HUES6 (cell line): Measurements from ENCODE around the gene TCF20.

Experiments
- H3K27ac ChIP-seq: 2 replicates; pipeline ENCODE4 v1.7.0; 2013; ENCODE audit warnings: low read depth, mild to moderate bottlenecking, low read length, inconsistent platforms
- H3K27me3 ChIP-seq: 2 replicates; pipeline ENCODE4 v1.6.1; 2013; ENCODE audit warnings: low read length; ENCODE audit not compliant: control insufficient read depth, insufficient read depth
- H3K36me3 ChIP-seq: 2 replicates; pipeline ENCODE4 v1.6.1; 2013; ENCODE audit warnings: low read length; ENCODE audit not compliant: control insufficient read depth, insufficient read depth
- H3K4me1 ChIP-seq: 2 replicates; pipeline ENCODE4 v1.6.1; 2013; ENCODE audit warnings: low read length; ENCODE audit not compliant: control insufficient read depth, insufficient read depth
- H3K4me3 ChIP-seq: 2 replicates; pipeline ENCODE4 v1.5.1; 2013; ENCODE audit warnings: low read depth, low read length
- H3K9ac ChIP-seq: one replicate; pipeline ENCODE4 v1.6.1; 2013; ENCODE audit warnings: mild to moderate bottlenecking, low read length
- H3K9me3 ChIP-seq: 2 replicates; pipeline ENCODE4 v1.6.1; 2013; ENCODE audit warnings: low read depth, low read length; ENCODE audit not compliant: control insufficient read depth, insufficient read depth

Gene TCF20

DNA sequence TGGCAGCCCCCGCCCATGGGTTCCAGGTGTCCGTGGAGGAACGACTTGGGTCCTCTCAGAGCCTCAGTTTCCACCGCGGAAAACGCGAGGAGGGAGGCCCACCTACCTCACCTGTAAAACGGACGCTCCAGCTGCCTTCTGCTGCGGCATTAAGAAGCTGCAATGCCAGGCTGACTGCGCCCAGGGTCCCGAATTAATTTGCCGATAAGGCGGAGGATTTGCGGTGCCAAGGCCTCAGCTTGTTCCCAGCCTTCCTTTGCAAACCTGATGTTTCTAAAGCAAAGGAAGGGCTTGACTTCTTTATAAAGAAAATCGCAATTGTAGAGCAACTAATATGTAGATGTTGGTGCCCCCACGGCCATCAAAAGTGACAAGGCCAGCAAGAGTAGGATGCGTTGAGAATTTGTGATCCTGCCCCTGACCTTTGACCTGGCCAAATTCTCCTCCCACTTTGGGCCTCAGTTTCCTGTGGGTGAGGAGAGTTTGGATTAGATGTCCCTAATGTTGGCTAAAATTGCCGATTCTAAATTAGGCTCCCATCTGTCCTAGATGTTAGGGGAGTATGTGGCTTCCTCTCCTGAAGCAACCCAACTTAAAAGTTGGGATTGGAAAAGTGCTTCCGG is 849 bp upstream of the TCF20 start:
- Histone ChIP-seq H3K4me3 (peak overlapping the region; percentile 52; the same call in 1 of the 2 replicates), H3K27me3 (no peaks in the 10 kb centered on the region), H3K36me3 (no peaks in the 10 kb centered on the region), H3K4me1 (peaks cover 40% of the 10 kb centered on the region), H3K9ac (no peak overlapping the region), H3K27ac (no peak overlapping the region), H3K9me3 (no peaks in the 10 kb centered on the region)

DNA sequence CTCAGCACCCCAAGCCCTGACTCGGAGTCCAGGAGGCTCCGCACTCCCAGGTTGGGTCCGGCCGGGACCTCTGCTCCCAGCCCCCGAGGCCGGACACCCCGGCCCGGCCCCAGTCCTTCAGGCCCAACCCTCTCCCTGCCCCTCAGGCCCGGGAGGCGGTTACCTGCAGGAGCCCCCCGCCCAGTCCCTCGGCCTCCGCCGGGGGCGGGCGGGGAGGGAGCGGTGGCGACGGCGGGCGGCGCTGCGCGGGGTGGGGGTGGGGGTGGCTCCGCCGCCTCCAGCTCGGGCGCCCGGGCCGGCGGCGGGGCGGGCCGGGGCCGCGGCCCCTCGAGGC is 310 bp downstream of the TCF20 start:
- Histone ChIP-seq H3K4me3 (peak overlapping the region; percentile 78), H3K4me1 (peaks cover 28% of the 10 kb centered on the region), H3K9ac (peak overlapping the region; percentile 63), H3K27ac (peak overlapping the region; percentile 92), H3K9me3 (no peaks in the 10 kb centered on the region), H3K36me3 (no peaks in the 10 kb centered on the region), H3K27me3 (no peaks in the 10 kb centered on the region)

DNA sequence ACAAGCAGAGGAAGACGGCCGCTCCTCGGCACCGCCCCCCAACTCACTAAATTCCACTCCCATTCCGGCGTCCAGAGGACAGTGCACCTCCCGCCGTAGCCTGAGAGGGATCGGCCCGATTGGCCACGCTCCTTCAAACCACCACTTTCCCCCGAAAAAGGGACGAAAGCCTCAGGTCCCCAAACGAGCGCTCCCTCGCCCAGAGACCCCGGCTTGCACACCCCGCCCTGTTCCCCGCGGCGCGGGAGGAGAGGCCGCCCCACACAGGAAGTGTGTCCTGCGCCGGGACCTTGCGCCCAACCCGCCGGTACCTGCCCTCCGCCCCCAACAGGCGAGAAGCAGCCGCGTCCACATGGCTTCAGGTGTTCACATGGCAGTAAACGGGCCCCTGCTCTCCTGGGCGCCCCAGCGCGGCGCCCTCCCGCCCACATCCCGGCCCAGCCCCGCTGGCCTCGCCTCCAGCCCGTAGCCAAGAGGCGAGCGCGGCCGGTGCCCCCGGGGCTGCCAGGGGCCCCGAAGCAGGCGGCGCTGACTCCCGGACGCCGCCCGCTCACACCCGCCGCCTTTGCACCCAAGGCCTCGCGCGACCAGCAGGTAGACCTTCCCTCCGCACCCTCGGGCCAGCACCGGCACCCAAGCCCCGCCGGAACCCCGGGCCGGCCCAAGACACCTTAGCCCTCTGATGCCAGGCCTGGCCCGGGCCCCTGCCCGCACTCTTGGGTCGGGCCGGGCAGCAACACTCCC is 849 bp downstream of the TCF20 start:
- H3K4me3 ChIP-seq, result peak overlapping the region; percentile 78
- H3K9ac ChIP-seq, result peak overlapping the region; percentile 63
- H3K9me3 ChIP-seq, result no peaks in the 10 kb centered on the region
- H3K4me1 ChIP-seq, result peaks cover 29% of the 10 kb centered on the region
- H3K27me3 ChIP-seq, result no peaks in the 10 kb centered on the region
- peak overlapping the region; percentile 92 for H3K27ac ChIP-seq
- H3K36me3 ChIP-seq, result no peaks in the 10 kb centered on the region

DNA sequence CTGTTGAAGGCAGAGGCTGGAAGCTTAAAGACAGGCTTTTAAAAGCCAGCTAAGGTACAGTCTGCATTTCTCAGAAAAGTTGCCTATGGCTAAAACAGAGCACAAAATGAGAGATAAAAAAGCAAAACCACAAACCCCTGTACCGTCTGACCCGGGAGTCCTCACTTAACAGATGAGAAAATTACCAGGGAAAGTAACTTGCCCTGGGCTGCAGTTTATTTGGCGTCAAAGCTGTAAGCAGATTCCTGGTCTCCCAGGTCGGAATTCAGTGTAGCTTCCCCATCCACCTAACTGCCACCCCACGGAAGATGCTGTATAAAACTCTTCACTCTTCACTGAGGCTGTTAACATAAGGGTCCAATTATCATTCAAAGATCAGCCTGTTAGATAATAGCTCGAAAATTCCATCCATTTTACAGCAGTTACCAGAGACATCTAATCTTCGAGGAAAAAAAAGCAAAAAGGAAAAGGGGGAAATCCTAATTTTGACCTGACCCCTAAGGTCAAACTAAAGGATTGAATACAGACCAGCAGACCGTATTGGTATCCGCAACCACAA is 1.5 kb downstream of the TCF20 start:
- Histone ChIP-seq H3K27ac (no peak overlapping the region), H3K9me3 (no peaks in the 10 kb centered on the region), H3K36me3 (no peaks in the 10 kb centered on the region), H3K4me1 (peaks cover 26% of the 10 kb centered on the region), H3K4me3 (peak overlapping the region; percentile 78), H3K9ac (peak overlapping the region; percentile 63), H3K27me3 (no peaks in the 10 kb centered on the region)

DNA sequence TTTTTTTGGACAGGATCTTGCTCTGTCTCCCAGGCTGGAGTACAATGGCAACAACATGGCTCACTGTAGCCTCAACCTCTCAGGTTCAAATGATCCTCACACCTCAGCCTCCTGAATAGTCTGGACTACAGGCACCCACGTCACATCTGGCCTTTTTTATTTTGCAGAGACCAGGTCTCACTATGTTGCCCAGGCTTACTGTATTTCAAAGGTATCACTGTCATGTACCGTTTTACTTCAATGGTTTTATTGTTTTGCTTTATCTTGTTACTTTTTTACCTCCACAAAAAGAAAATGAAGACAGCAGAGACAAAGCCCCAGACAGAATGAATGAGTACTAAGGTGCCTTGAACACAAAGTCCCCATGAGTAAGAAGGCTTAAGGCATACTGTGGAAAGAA is 5.1 kb downstream of the TCF20 start:
- Histone ChIP-seq H3K9ac (no peak overlapping the region), H3K27me3 (peaks cover 11% of the 10 kb centered on the region; the same call in 1 of the 2 replicates), H3K4me1 (peaks cover 19% of the 10 kb centered on the region), H3K27ac (no peak overlapping the region), H3K4me3 (no peak overlapping the region), H3K9me3 (no peaks in the 10 kb centered on the region), H3K36me3 (no peaks in the 10 kb centered on the region)

DNA sequence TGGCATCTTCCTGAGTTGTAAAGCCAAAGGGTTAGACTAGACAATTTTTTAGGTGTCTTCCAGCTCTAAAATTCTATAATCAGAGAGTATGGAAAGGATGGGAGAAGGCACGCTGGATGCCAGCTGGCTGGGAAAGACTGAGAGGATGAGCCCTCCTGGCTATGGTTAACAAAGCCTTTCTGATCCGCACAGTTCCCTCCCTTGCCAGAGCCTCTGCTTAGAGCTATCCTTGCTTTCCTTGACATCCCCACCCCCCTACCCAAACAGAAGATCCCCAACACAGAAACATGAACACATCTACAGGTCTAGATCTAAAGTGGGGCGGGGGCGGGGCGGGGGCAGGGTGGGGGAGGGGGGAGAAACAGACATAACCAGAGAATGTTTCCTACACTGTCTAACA is 6.5 kb downstream of the TCF20 start:
- peaks cover 24% of the 10 kb centered on the region for H3K4me1 ChIP-seq
- H3K36me3 ChIP-seq, result no peaks in the 10 kb centered on the region
- peaks cover 20% of the 10 kb centered on the region; the same call in 1 of the 2 replicates for H3K27me3 ChIP-seq
- no peak overlapping the region for H3K4me3 ChIP-seq
- H3K9me3 ChIP-seq, result no peaks in the 10 kb centered on the region
- H3K9ac ChIP-seq, result no peak overlapping the region
- no peak overlapping the region for H3K27ac ChIP-seq

DNA sequence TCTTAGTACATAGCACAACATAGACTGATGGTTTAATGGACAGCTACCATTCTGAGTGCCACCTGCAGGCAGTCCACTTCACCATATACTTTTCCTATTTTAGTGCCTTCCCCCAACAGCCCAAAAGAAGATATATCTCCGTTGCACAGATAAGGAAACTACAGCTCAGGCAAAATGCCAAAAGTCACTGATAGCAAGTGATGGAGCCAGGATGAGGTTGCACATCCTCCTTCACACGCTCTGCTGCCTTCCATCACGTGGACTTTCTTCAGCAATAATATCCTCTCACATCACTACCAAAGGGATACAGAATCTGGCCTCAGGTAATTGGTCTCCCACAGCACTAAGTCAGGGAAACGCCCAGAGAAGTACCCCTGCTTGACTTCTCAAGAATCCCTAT is 7.5 kb downstream of the TCF20 start:
- Histone ChIP-seq H3K4me1 (peaks cover 21% of the 10 kb centered on the region), H3K36me3 (no peaks in the 10 kb centered on the region), H3K9ac (no peak overlapping the region), H3K27ac (no peak overlapping the region), H3K4me3 (no peak overlapping the region), H3K27me3 (peaks cover 23% of the 10 kb centered on the region; the same call in 1 of the 2 replicates), H3K9me3 (no peaks in the 10 kb centered on the region)

DNA sequence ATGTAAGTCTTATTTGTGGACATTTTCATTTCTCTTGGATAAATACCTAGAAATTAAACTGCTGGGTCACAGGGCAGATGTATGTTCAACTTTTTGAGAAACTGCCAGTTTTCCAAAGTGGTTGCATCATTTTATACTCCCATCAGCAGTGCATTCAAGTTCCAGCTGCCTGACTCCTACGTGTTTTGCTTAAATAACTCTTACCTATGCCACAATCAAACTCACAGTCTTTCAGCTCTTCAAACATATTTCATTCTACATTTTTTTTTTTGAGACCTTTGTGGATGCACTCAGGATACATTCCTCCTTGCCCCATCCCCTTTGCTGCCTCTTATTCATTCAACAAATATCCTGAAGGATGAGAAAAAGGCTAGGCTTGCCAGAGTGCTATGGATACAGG is 9.2 kb downstream of the TCF20 start:
- Histone ChIP-seq H3K4me1 (peaks cover 21% of the 10 kb centered on the region), H3K27me3 (peaks cover 23% of the 10 kb centered on the region; the same call in 1 of the 2 replicates), H3K27ac (no peak overlapping the region), H3K4me3 (no peak overlapping the region), H3K36me3 (no peaks in the 10 kb centered on the region), H3K9me3 (no peaks in the 10 kb centered on the region), H3K9ac (no peak overlapping the region)

DNA sequence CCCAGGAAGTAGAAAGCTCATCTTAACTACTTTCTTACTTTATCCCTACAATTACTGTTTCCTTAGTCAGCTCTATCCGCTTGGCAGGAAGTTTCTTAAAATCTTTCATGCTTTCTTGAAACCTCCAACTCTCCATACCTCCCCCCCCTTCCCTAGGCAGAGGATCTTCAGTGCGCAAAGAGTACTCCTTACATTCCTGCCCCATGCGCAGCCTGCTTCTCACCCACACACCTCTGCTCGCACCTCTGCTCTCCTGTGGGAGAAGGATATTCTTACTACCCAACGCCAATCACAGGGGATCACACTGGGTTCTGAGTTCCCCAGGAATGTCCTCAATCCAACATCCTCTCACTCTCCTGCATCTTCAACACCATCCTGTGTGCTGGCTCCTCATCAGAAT is 12.3 kb downstream of the TCF20 start:
- H3K9me3 ChIP-seq, result no peaks in the 10 kb centered on the region
- H3K4me3 ChIP-seq, result no peak overlapping the region
- H3K27me3 ChIP-seq, result peaks cover 23% of the 10 kb centered on the region; the same call in 1 of the 2 replicates
- no peak overlapping the region for H3K27ac ChIP-seq
- H3K4me1 ChIP-seq, result peaks cover 12% of the 10 kb centered on the region
- H3K9ac ChIP-seq, result no peak overlapping the region
- no peaks in the 10 kb centered on the region for H3K36me3 ChIP-seq

DNA sequence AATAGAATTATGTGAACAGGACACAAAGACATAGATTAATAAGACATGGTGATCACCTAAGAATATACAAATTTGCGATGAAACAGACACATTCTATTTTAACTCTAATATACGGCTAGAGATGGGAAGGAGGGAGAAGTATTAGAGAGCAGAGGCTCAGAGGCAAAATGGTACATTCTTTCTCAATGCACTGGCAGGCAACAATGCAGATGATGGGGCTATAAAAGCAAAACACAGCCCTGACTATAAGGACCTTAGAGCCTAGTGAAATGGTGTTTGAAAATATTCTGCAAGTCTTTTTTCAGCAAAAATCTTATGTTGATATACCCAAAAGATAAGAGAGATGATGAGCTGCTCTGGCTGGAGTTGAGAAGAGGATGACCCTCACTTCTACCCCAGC is 13.1 kb downstream of the TCF20 start:
- Histone ChIP-seq H3K9ac (no peak overlapping the region), H3K4me3 (no peak overlapping the region), H3K9me3 (no peaks in the 10 kb centered on the region), H3K27me3 (peaks cover 23% of the 10 kb centered on the region; the same call in 1 of the 2 replicates), H3K36me3 (no peaks in the 10 kb centered on the region), H3K4me1 (peaks cover 12% of the 10 kb centered on the region), H3K27ac (no peak overlapping the region)

DNA sequence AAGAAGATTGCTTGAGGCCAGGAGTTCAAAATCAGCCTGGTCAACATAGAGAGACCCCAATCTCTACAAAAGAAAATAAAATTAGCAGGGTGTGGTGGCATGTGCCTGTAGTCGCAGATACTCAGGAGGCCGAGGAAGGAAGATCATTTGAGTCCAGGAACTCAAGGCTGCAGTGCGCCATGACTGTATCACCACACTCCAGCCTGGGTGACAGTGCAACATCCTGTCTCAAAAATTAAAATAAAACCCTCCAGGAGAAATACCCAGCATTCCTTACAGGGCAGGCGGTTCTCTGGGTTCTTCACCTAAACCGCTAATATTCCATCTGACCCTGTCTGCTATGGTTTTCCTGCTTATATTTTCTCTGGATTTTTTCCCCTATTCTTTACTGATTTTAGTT is 13.5 kb downstream of the TCF20 start:
- H3K9ac ChIP-seq, result no peak overlapping the region
- no peaks in the 10 kb centered on the region for H3K36me3 ChIP-seq
- no peak overlapping the region for H3K27ac ChIP-seq

More for the DNA sequence above, 13.5 kb downstream of the TCF20 start:
- Histone ChIP-seq H3K9me3 (no peaks in the 10 kb centered on the region), H3K4me1 (peaks cover 12% of the 10 kb centered on the region), H3K27me3 (peaks cover 23% of the 10 kb centered on the region; the same call in 1 of the 2 replicates), H3K4me3 (no peak overlapping the region)
